Measurements from ENCODE around the gene CBLC. TPM values are rescaled to one million over a fixed set of nuclear protein-coding genes. Genes with fewer than 3 reads are reported as not detected.

CBLC gene
- total RNA-seq, 4 donors from 2014 or later: 0.49 TPM; not detected in 3

- peaks cover 63 to 67% of the 10 kb centered on the region in 2 donors for H3K4me1 ChIP-seq
- intact Hi-C loops (cut with DNase I; ENCODE audit: low total_unique reads): no loop called here
- peak overlapping the region; percentile 86 to 96 (median 92) for H3K27ac ChIP-seq
- H3K27me3 ChIP-seq: no peaks in the 10 kb centered on the region
- in situ Hi-C loops (cut with MboI; ENCODE audit: low sequenced_read_pairs in 4 of 4): no loop called here
- ATAC-seq (no peak), DNase-seq (no peak)
- TF ChIP-seq CTCF (IDR thresholded peaks at IDR 0.05 in 4 of 5, conservative IDR thresholded peaks at IDR 0.05 in 1 of 5): no peak
- TF ChIP-seq POLR2A (IDR thresholded peaks at IDR 0.05): no peak
- peak overlapping the region; percentile 48 to 67 (median 54) for H3K4me3 ChIP-seq
- peaks cover 0 to 30% of the 10 kb centered on the region in 2 donors for H3K36me3 ChIP-seq
- no peaks in the 10 kb centered on the region for H3K9me3 ChIP-seq
Measured at GRCh38 chr19:44754750-44755080, 23.0 kb upstream of the CBLC start.

- no peak for DNase-seq
- Histone ChIP-seq H3K27ac (peak overlapping the region; percentile 86 to 96 (median 92)), H3K27me3 (no peaks in the 10 kb centered on the region), H3K4me3 (peak overlapping the region in 3 of 4 donors; percentile 54 to 67 (median 54)), H3K36me3 (peaks cover 0 to 35% of the 10 kb centered on the region in 2 donors), H3K4me1 (peaks cover 58 to 62% of the 10 kb centered on the region in 2 donors), H3K9me3 (no peaks in the 10 kb centered on the region)
- ATAC-seq: no peak
- in situ Hi-C loops (cut with MboI; ENCODE audit: low sequenced_read_pairs in 4 of 4): no loop called here
- TF ChIP-seq CTCF (IDR thresholded peaks at IDR 0.05 in 4 of 5, conservative IDR thresholded peaks at IDR 0.05 in 1 of 5): no peak
- TF ChIP-seq POLR2A (IDR thresholded peaks at IDR 0.05): no peak
- intact Hi-C loops (cut with DNase I; ENCODE audit: low total_unique reads): no loop called here
Measured at GRCh38 chr19:44755219-44755618, 22.5 kb upstream of the CBLC start.

- Histone ChIP-seq H3K9me3 (no peaks in the 10 kb centered on the region), H3K27me3 (no peaks in the 10 kb centered on the region), H3K4me3 (no peak overlapping the region), H3K36me3 (peaks cover 0 to 41% of the 10 kb centered on the region in 2 donors), H3K27ac (peak overlapping the region; percentile 86 to 96 (median 92)), H3K4me1 (peaks cover 53% of the 10 kb centered on the region in 2 donors)
- ATAC-seq (no peak), DNase-seq (no peak)
- TF ChIP-seq CTCF (IDR thresholded peaks at IDR 0.05 in 4 of 5, conservative IDR thresholded peaks at IDR 0.05 in 1 of 5) (no peak), POLR2A (IDR thresholded peaks at IDR 0.05) (no peak)
- intact Hi-C loops (cut with DNase I; ENCODE audit: low total_unique reads) (no loop called here), in situ Hi-C loops (cut with MboI; ENCODE audit: low sequenced_read_pairs in 4 of 4) (no loop called here)
Measured at GRCh38 chr19:44756089-44756562, 21.6 kb upstream of the CBLC start.

- H3K9me3 ChIP-seq: no peaks in the 10 kb centered on the region
- TF ChIP-seq CTCF (IDR thresholded peaks at IDR 0.05 in 4 of 5, conservative IDR thresholded peaks at IDR 0.05 in 1 of 5) (no peak), POLR2A (IDR thresholded peaks at IDR 0.05) (no peak)
- peaks cover 0 to 30% of the 10 kb centered on the region in 2 donors for H3K36me3 ChIP-seq
- peak overlapping the region; percentile 86 to 96 (median 92) for H3K27ac ChIP-seq
- H3K4me1 ChIP-seq: peaks cover 45 to 52% of the 10 kb centered on the region in 2 donors
- ATAC-seq: peak; percentile 6 to 34
- in situ Hi-C loops (cut with MboI; ENCODE audit: low sequenced_read_pairs in 4 of 4): no loop called here
- DNase-seq: peak in 1 of 2 donors; percentile 66
- H3K4me3 ChIP-seq: peak overlapping the region; percentile 50 to 54 (median 53)
- intact Hi-C loops (cut with DNase I; ENCODE audit: low total_unique reads): no loop called here
- H3K27me3 ChIP-seq: no peaks in the 10 kb centered on the region
Measured at GRCh38 chr19:44757057-44757734, 20.5 kb upstream of the CBLC start.

Measured in gastrocnemius medialis (tissue), 4 donors.